Lung (tissue), 12 donors: ENCODE results near the gene MRPL37. TPM values are rescaled to one million over a fixed set of nuclear protein-coding genes. Genes with fewer than 3 reads are reported as not detected.

Experiments
- ATAC-seq: fragments of 200-7000 bp; cut with Tn5 transposase; one replicate; pipeline ENCODE4 v1.9.1; 2020; ENCODE audit warnings: moderate number of reproducible peaks; ENCODE audit not compliant: insufficient read depth, low FRiP score
- DNase-seq, 3 donors: peaks; one replicate each; pipeline ENCODE4 v3.0.0-alpha.2; 2013 to 2017
- H3K27ac ChIP-seq, 2 donors: one replicate each; pipeline ENCODE4 v1.5.1; 2013; ENCODE audit warnings: mild to moderate bottlenecking in 2 of 2, moderate library complexity in 2 of 2, control low read depth in 1 of 2, inconsistent platforms in 1 of 2, low read depth in 1 of 2, low read length in 1 of 2
- H3K27me3 ChIP-seq, 3 donors: one replicate each; pipeline ENCODE4 v1.5.1; 2013; ENCODE audit warnings: low read length in 2 of 3; ENCODE audit not compliant: control insufficient read depth in 3 of 3, insufficient read depth in 3 of 3
- H3K36me3 ChIP-seq, 4 donors: one replicate each; pipeline ENCODE4 v1.5.1; 2013; ENCODE audit warnings: low read length in 4 of 4, mild to moderate bottlenecking in 1 of 4, moderate library complexity in 1 of 4; ENCODE audit not compliant: control insufficient read depth in 4 of 4, insufficient read depth in 4 of 4
- H3K4me1 ChIP-seq, 5 donors: one replicate each; pipeline ENCODE4 v1.5.1; 2013; ENCODE audit warnings: low read length in 5 of 5, mild to moderate bottlenecking in 2 of 5, moderate library complexity in 1 of 5; ENCODE audit not compliant: control insufficient read depth in 5 of 5, insufficient read depth in 5 of 5
- H3K4me3 ChIP-seq: one replicate; pipeline ENCODE4 v1.5.1; 2013; ENCODE audit warnings: mild to moderate bottlenecking, control low read depth, moderate library complexity
- H3K9ac ChIP-seq, 2 donors: one replicate each; pipeline ENCODE4 v1.5.1; 2013; ENCODE audit warnings: low read length in 2 of 2, control low read depth in 1 of 2; ENCODE audit not compliant: insufficient read depth in 1 of 2
- H3K9me3 ChIP-seq, 4 donors: one replicate each; pipeline ENCODE4 v1.5.1; 2013; ENCODE audit warnings: low read length in 3 of 4, mild to moderate bottlenecking in 1 of 4, moderate library complexity in 1 of 4; ENCODE audit not compliant: control insufficient read depth in 4 of 4, insufficient read depth in 3 of 4
- CTCF ChIP-seq: IDR thresholded peaks from 2 replicates; pipeline ENCODE4 v1.5.1; 2012; ENCODE audit warnings: mild to moderate bottlenecking; ENCODE audit errors: control extremely low read depth, extremely low read depth
- WGBS, 2 donors: extraction: QIAGEN DNeasy Blood & Tissue Kit; methylation state at CpG; one replicate each; pipeline ENCODE4 v1.1.7; 2013; 5-methylcytosine and 5-hydroxymethylcytosine counted together
- polyA plus RNA-seq, 2 donors: library from polyadenylated mRNA; stranded (reverse); fragments of 200-250 nt; gene quantifications; one replicate each; pipeline ENCODE4 v1.2.1, GENCODE V29; 2013
- total RNA-seq, 2 donors: library from RNA; depleted of rRNA in 1 of 2; stranded (reverse); fragments of >200 nt in 1 of 2; gene quantifications; one replicate each; pipeline ENCODE4 v1.2.1, GENCODE V29; 2014 to 2021
- donor health status: control.
- donor health status: control.
- donor health status: Bipolar disorder and iron deficiency.
- donor health status: healthy.
- donor health status: DM: yes; HTN: yes; CAD: no.

The MRPL37 gene
- total and polyA plus RNA-seq, 4 donors = 23.9 to 68.5 (median 39.7) TPM

- peak overlapping the region in 1 of 2 donors; percentile 49 for H3K27ac ChIP-seq
- no peaks in the 10 kb centered on the region for H3K36me3 ChIP-seq
- ATAC-seq = peak; percentile 41
- H3K4me1 ChIP-seq = peaks cover 0 to 2% (median 0%) of the 10 kb centered on the region in 5 donors
- DNase-seq = peak; percentile 62 to 80 (median 63)
- H3K4me3 ChIP-seq = no peak overlapping the region
- TF ChIP-seq CTCF = no peak
- H3K9ac ChIP-seq = no peak overlapping the region
- H3K9me3 ChIP-seq = no peaks in the 10 kb centered on the region
- 58 to 60% methylated on average over 19 of the region's 19 CpGs for WGBS, 2 donors
- H3K27me3 ChIP-seq = no peaks in the 10 kb centered on the region
These were observed 46.2 kb upstream of the MRPL37 start for GRCh38 chr1:54153535-54154439.

GRCh38 chr1:54156201-54156600 lies 43.8 kb upstream of the MRPL37 start:
- Histone ChIP-seq H3K27ac (no peak overlapping the region), H3K9ac (no peak overlapping the region), H3K27me3 (no peaks in the 10 kb centered on the region), H3K4me1 (peaks cover 0 to 2% (median 0%) of the 10 kb centered on the region in 5 donors), H3K4me3 (no peak overlapping the region), H3K9me3 (no peaks in the 10 kb centered on the region), H3K36me3 (no peaks in the 10 kb centered on the region)
- no peak for ATAC-seq
- TF ChIP-seq CTCF = no peak
- WGBS, 2 donors = 92 to 93% methylated on average over 3 of the region's 3 CpGs
- no peak for DNase-seq

- 92 to 96% methylated on average over 7 of the region's 7 CpGs for WGBS, 2 donors
- no peak overlapping the region for H3K27ac ChIP-seq
- no peak for ATAC-seq
These were observed 43.0 kb upstream of the MRPL37 start for GRCh38 chr1:54156986-54157385.

More at GRCh38 chr1:54156986-54157385, 43.0 kb upstream of the MRPL37 start:
- no peak overlapping the region for H3K9ac ChIP-seq
- peaks cover 0 to 2% (median 0%) of the 10 kb centered on the region in 5 donors for H3K4me1 ChIP-seq
- no peak for TF ChIP-seq CTCF
- no peak for DNase-seq
- H3K9me3 ChIP-seq = no peaks in the 10 kb centered on the region
- no peaks in the 10 kb centered on the region for H3K36me3 ChIP-seq
- no peaks in the 10 kb centered on the region for H3K27me3 ChIP-seq
- no peak overlapping the region for H3K4me3 ChIP-seq
